Right ventricle myocardium inferior (tissue), 1 donor: ENCODE results near the gene COPZ2. TPM values are rescaled to one million over a fixed set of nuclear protein-coding genes. Genes with fewer than 3 reads are reported as not detected.
"Not testable (repeated sequence)": the region's sequence is repeated elsewhere in the genome, so short reads cannot be mapped to it uniquely, and the experiment has no call there.

Source experiments
- ATAC-seq: fragments of 200-7000 bp; cut with Tn5 transposase; one replicate; pipeline ENCODE4 v1.9.1; 2020; ENCODE audit warnings: mild to moderate bottlenecking, moderate library complexity
- DNase-seq: peaks from one replicate; pipeline ENCODE4 v3.0.0; 2021; ENCODE audit errors: missing footprints
- intact Hi-C: fragments of 100-400 bp; cut with DNase I; formaldehyde crosslinking; loops from one replicate; pipeline ENCODE4 v1.11.0; 2022
- total RNA-seq: library from RNA; stranded (reverse); fragmentation: NEBNext Ultra II Directional; extraction: Animal tissue kit (Norgen Biotek cat#: 25700); gene quantifications from one replicate; pipeline ENCODE4 v1.2.1, GENCODE V29; 2021
- donor health status: DM: no; HTN: yes; CAD: no; lungs with severe emphysema.

The COPZ2 gene
- total RNA-seq, 1 donor from 2014 or later, result 52.9 TPM

DNA sequence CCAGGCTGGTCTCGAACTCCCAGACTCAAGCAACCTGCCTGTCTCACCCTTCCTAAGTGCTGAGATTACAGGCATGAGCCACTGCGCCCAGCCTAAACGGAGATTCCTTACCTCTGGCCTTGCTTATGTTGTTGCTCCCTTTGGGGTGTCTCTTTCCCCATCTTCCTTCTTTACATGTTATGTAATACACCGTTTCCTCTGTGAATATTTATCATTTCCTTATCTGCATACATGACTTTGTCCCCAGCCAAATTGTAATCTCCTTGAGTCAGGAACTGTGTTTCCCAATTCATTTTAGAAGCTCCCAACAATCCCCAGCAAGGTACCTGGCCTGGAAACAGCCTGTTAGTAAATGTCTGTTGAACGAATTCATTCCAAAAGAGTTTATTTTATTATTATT lies 15.7 kb downstream of the COPZ2 start:
- ATAC-seq, result no peak
- DNase-seq, result no peak
- intact Hi-C loops, result loop anchor here (10.0 kb wide), 2 partner anchors 313 to 593 kb away; partner anchors contain the start of genes HOXB7 and HOXB8

- intact Hi-C loops, result loop anchor here (1.0 kb wide), 2 partner anchors 39 to 68 kb away; no protein-coding TSS in a partner anchor
- not testable (repeated sequence) for ATAC-seq, DNase-seq
These were observed 19.8 kb downstream of the COPZ2 start for GRCh38 chr17:48017817-48018158.

GRCh38 chr17:48016112-48016511 lies 21.5 kb downstream of the COPZ2 start:
- intact Hi-C loops, result no loop called here
- DNase-seq, result no peak
- ATAC-seq, result no peak

GRCh38 chr17:48014595-48015111 lies 22.9 kb downstream of the COPZ2 start:
- no peak for ATAC-seq
- intact Hi-C loops, result no loop called here
- no peak for DNase-seq

- ATAC-seq (no peak), DNase-seq (no peak)
- intact Hi-C loops, result no loop called here
These were observed 23.6 kb downstream of the COPZ2 start for GRCh38 chr17:48013876-48014594.

DNA sequence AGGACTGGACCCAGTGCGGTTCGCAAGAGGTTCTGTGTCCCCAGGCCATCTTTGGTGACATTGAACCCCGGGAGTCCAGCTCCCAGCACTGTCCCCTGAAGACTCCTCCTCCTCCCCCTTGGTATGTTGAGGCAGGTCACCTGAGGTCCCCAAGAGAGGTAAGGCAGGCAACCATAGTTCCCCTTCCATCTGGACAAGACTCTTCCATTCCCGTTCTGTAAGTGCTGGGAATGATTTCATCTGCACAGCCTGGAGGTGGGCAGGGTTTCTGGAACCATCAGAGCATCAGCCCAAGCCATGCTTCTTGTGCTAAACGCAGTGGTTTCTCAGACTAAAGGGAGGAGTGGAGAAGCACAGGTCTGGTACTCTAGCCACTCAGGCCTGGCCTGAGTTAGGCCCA lies 24.9 kb downstream of the COPZ2 start:
- no peak for ATAC-seq
- intact Hi-C loops, result no loop called here
- DNase-seq, result no peak

- DNase-seq, result peak; percentile 81
- intact Hi-C loops, result no loop called here
- ATAC-seq, result peak; percentile 36
These were observed 25.5 kb downstream of the COPZ2 start for GRCh38 chr17:48012151-48012520.

DNA sequence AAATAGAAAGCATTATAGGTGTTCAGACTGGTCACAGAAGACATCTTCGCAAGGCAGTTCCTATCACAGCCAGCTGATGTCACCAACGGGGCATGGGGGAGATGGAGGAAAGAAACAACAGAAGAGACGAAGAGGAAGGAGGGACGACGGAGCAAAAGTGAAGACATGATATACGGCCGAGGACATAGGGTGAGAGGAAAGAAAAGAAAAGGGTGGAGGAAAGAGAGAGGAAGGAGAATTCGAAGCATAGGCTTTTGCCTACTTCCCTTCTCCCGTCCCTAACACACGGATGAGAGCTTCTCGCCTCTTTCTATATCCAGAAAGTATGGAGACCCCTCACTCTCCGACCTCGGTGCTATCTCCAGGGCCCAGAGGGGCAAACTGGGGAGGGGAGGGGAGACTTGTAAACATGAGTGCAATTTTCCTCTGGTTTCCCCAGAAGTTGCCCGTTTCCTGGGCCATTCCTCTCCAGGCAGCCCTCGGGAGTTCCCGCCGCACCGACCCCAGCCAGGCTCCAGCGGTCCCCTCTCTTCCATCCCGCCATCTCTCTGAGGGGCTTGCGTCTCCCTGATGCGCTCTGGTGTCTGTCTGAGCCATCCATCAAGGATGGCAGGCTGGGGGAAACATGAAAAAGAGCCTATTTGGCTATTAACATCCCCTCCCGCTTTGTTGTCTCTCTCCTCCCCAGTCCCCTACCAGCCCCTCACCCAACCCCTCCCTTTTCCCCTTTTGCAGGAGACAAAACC lies 26.0 kb downstream of the COPZ2 start:
- ATAC-seq, result no peak
- no peak for DNase-seq
- intact Hi-C loops, result no loop called here

DNA sequence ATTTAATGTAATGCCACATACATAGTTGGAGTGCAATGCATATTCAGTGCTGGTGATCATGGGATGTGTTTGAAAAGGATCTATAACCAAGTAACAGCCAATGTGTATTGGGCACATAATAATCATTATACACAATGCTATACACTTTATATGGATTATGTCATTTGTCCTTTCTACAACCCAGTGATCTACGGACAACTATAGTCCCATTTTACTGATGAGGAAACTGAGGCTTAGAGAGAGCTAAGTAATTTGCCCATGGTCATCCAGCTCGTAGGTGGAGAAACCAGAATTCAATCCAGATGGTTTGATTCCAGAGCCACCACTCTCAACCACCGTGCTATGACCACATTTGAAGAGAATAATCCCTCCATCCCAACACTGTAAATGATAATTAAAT lies 27.4 kb downstream of the COPZ2 start:
- ATAC-seq, result no peak
- no peak for DNase-seq
- intact Hi-C loops, result no loop called here

DNA sequence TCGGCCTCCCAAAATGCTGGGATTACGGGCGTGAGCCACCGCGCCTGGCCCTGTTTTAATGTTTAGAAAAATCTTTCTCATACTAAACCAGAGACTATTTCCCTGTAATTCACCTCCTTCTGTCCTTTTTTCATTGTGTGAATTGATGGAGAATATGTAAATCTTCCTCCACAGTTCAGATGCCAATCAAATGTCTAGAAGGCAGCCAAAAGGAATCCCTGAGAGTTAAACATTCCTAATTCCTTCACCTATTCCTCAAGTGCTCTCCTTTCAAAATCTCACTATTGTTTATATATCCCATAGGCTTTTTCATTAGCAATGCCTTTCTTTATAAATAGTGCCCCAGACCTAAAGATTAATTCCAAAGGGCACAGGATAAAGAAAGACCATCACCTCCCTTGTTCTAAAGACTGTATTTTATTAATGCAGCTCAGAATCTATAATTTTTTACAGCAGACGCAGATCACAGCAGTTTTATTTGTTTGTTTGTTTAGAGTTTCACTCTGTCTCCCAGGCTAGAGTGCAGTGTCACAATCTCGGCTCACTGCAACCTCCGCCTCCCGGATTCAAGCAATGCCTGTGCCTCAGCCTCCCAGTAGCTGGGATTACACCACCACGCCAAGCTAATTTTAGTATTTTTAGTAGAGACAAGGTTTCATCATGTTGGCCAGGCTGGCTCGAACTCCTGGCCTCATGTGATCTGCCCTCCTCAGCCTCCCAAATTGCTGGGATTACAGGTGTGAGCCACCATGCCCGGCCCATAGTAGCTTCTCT lies 30.5 kb downstream of the COPZ2 start:
- no peak for ATAC-seq
- intact Hi-C loops, result no loop called here
- no peak for DNase-seq

- ATAC-seq (no peak), DNase-seq (no peak)
- intact Hi-C loops, result no loop called here
These were observed 32.6 kb downstream of the COPZ2 start for GRCh38 chr17:48004983-48005382.

GRCh38 chr17:48003417-48004151 lies 34.0 kb downstream of the COPZ2 start:
- intact Hi-C loops, result no loop called here
- ATAC-seq (peak; percentile 29), DNase-seq (no peak)

DNA sequence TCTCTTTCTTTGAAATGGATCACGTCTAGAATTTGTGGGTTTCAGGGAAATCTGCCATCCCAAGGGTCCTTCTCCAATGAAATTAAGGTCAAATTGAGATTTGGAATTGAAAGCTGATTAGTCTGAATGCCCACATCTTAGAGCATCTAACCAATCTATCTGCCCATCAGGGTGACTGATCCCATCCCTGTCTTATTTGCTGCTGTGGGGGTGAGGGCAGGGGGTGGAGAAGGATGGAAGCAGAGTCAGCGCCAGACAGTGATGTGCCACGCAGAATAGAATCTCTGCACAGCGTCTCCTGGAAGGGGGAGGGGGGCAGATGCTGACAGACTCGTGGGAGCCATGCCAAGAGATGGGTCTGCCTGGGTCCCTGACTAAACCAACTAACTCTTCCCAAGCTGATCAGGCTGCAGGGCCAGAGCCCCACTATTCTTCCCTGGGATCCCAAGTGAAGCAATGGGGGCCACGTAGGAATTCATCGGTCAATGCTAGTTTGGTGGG lies 34.6 kb downstream of the COPZ2 start:
- ATAC-seq (no peak), DNase-seq (no peak)
- intact Hi-C loops, result no loop called here

- intact Hi-C loops, result no loop called here
- DNase-seq (no peak), ATAC-seq (peak; percentile 56)
These were observed 35.2 kb downstream of the COPZ2 start for GRCh38 chr17:48002266-48002915.

DNA sequence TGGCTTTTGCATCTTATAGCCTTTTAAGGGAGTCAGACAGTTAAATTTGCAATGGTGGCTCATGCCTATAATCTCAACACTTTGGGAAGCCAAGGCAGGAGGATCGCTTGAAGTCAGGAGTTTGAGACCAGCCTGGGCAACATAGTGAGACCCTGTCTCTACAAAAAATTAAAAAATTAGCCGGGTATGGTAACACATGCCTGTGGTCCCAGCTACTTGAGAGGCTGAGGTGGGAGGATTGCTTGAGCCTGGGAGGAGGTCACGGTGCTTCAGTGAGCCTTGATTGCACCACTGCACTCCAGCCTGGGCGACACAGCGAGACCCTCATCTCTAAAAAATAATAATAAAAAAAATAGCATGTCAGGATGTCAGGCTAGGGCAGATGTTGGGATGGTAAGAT lies 35.9 kb downstream of the COPZ2 start:
- intact Hi-C loops, ATAC-seq, DNase-seq: not testable (repeated sequence)

DNA sequence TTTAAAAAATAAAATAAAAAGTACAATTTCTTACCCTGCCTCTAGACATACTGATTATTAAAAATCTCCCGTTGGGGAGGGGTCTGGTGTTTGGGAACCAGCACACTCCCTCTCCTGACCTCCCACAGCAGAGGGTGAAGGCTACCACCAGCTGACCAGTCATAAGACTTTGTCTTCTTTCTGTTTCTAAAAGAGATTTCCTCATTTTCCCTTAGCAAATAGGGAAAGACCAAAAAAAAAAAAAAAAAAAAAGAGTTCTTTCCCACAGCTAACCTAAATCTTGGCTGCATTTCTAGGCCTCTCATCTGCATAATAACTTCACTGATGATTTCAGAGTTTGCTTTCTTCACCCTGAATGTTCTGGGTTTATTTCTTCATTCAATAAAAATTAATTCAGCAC lies 36.4 kb downstream of the COPZ2 start:
- intact Hi-C loops, result no loop called here
- DNase-seq, result no peak
- ATAC-seq, result no peak

- DNase-seq (no peak), ATAC-seq (no peak)
- intact Hi-C loops, result no loop called here
These were observed 38.0 kb downstream of the COPZ2 start for GRCh38 chr17:47999582-47999981.

DNA sequence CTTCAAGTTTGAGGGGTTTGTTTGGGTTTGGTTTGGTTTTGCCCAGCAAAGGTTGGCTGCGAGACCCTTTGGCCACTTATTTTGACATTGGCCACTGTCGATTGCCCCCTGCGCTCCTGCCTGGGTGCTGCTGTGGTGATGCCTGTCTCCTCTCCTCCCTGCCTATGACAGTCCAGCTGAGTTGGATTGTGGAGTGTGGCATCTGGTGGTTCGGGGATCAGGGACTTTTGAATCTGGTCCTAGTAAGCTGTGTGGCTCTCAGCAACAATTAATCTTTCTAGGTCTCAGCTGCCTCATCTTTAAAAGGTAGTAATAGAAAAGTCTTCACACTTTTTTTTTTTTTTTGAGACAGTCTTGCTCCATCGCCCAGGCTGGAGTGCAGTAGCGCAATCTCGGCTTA lies 39.6 kb downstream of the COPZ2 start:
- intact Hi-C loops, result no loop called here

More for the DNA sequence above, 39.6 kb downstream of the COPZ2 start:
- DNase-seq (no peak), ATAC-seq (no peak)
